Effector memory CD8-positive, alpha-beta T cell (primary cell): ENCODE data around the gene PBX3.

Source experiments
- ATAC-seq: fragments of 150-1000 bp; cut with Tn5 transposase; replicated peaks from 2 replicates; pipeline ENCODE4 v1.10.0; 2021; ENCODE audit warnings: mild to moderate bottlenecking, moderate library complexity
- DNase-seq, 3 experiments: peaks; one replicate each; pipeline ENCODE4 v3.0.0; 2021
- H3K27ac Mint-ChIP-seq, 2 donors: one replicate each; pipeline ENCODE4 v1.8.0; 2022; ENCODE audit warnings: mild to moderate bottlenecking in 2 of 2, mixed read lengths in 2 of 2, moderate library complexity in 2 of 2
- H3K27me3 Mint-ChIP-seq, 2 donors: one replicate each; pipeline ENCODE4 v1.8.0; 2022; ENCODE audit warnings: mixed read lengths in 2 of 2
- H3K36me3 Mint-ChIP-seq: one replicate; pipeline ENCODE4 v1.8.0; 2022; ENCODE audit warnings: mild to moderate bottlenecking, moderate library complexity, mixed read lengths; ENCODE audit not compliant: insufficient read depth
- H3K4me1 Mint-ChIP-seq, 2 donors: one replicate each; pipeline ENCODE4 v1.8.0; 2022; ENCODE audit warnings: low read depth in 2 of 2, mixed read lengths in 2 of 2
- H3K4me3 Mint-ChIP-seq, 2 donors: one replicate each; pipeline ENCODE4 v1.8.0; 2022; ENCODE audit warnings: mild to moderate bottlenecking in 2 of 2, mixed read lengths in 2 of 2, moderate library complexity in 2 of 2
- H3K9me3 Mint-ChIP-seq, 2 donors: one replicate each; pipeline ENCODE4 v1.8.0; 2022; ENCODE audit warnings: mixed read lengths in 2 of 2

PBX3 gene

GRCh38 chr9:125986966-125987365 lies 239.8 kb downstream of the PBX3 start:
- DNase-seq (no peak), ATAC-seq (no peak)
- H3K27ac Mint-ChIP-seq, result no peak overlapping the region
- peaks cover 14 to 32% of the 10 kb centered on the region in 2 donors for H3K27me3 Mint-ChIP-seq
- no peaks in the 10 kb centered on the region for H3K9me3 Mint-ChIP-seq
- H3K4me1 Mint-ChIP-seq, result no peaks in the 10 kb centered on the region
- no peak overlapping the region for H3K4me3 Mint-ChIP-seq
- H3K36me3 Mint-ChIP-seq, result peaks cover 3% of the 10 kb centered on the region

- Mint-ChIP-seq H3K4me3 (no peak overlapping the region), H3K27ac (no peak overlapping the region), H3K27me3 (peaks cover 9 to 27% of the 10 kb centered on the region in 2 donors), H3K9me3 (no peaks in the 10 kb centered on the region), H3K4me1 (no peaks in the 10 kb centered on the region), H3K36me3 (peaks cover 3% of the 10 kb centered on the region)
- no peak for DNase-seq
- no peak for ATAC-seq
Measured at GRCh38 chr9:125987420-125987819, 240.2 kb downstream of the PBX3 start.

GRCh38 chr9:125988479-125989050 lies 241.4 kb downstream of the PBX3 start:
- Mint-ChIP-seq H3K4me1 (no peaks in the 10 kb centered on the region), H3K27ac (no peak overlapping the region), H3K9me3 (no peaks in the 10 kb centered on the region), H3K4me3 (no peak overlapping the region), H3K36me3 (peaks cover 3% of the 10 kb centered on the region), H3K27me3 (peaks cover 3 to 22% of the 10 kb centered on the region in 2 donors)
- no peak for ATAC-seq
- no peak for DNase-seq

GRCh38 chr9:125989090-125989501 lies 241.9 kb downstream of the PBX3 start:
- Mint-ChIP-seq H3K36me3 (peaks cover 3% of the 10 kb centered on the region), H3K27me3 (peaks cover 0 to 16% of the 10 kb centered on the region in 2 donors), H3K4me1 (no peaks in the 10 kb centered on the region), H3K27ac (no peak overlapping the region), H3K9me3 (no peaks in the 10 kb centered on the region), H3K4me3 (no peak overlapping the region)
- ATAC-seq, result no peak
- DNase-seq, result no peak

GRCh38 chr9:125989524-125990180 lies 242.5 kb downstream of the PBX3 start:
- ATAC-seq (no peak), DNase-seq (no peak)
- Mint-ChIP-seq H3K4me1 (no peaks in the 10 kb centered on the region), H3K36me3 (peaks cover 3% of the 10 kb centered on the region), H3K27me3 (peaks cover 0 to 16% of the 10 kb centered on the region in 2 donors), H3K4me3 (no peak overlapping the region), H3K27ac (no peak overlapping the region), H3K9me3 (no peaks in the 10 kb centered on the region)

DNA sequence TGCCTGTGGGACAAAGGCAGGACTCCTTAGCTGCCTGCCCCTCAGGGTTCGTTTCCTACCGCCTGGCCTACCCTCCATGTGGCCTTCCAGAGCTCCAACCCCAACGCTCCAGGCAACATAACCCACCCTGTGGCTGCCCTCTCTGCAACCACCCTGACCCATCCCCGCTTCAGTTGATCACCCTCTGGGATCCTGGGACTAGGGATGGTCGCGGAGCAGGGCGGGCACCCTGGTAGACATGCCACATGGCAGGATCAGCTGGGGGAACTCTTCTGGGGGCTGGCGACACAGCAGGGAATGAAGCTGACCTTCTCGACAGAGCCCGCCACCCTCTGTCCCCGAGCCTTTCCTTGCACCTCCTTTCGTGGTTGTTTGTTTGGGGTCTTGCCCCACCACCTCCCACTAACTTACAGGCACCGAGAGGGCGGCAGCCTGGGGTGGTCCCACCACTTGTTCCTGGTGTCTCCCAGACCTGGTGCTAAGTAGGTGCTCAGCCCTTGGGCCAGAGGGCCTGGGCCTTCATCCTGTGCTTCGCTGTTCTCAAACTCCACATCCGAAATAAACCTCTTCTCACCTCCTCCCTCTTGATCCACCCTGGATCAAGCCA lies 243.1 kb downstream of the PBX3 start:
- H3K27me3 Mint-ChIP-seq, result peaks cover 0 to 22% of the 10 kb centered on the region in 2 donors
- DNase-seq, result no peak
- peaks cover 3% of the 10 kb centered on the region for H3K36me3 Mint-ChIP-seq

DNA sequence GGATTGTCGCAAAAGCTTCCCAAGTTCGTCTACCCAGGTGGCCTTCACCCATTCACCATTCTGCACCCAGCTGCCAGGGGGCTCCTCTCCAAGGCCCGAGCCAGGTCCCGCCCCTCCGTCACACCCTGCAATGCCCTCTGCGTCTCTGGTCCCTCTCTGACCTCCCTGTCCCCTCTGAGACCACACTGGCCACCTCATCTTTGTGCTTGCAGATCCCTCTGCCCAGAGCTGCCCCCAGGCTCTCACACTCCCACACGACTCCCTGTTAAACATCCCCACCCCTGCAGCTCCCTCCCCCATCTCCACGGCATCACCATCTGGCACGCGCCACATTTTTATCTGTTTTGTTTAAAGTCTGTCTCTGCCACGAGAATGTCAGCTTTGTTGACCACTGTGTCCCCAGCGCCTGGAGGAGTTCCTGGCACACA lies 243.6 kb downstream of the PBX3 start:
- Mint-ChIP-seq H3K27ac (no peak overlapping the region), H3K4me1 (no peaks in the 10 kb centered on the region), H3K36me3 (peaks cover 3% of the 10 kb centered on the region), H3K9me3 (no peaks in the 10 kb centered on the region), H3K4me3 (no peak overlapping the region), H3K27me3 (peaks cover 0 to 28% of the 10 kb centered on the region in 2 donors)
- ATAC-seq (no peak), DNase-seq (no peak)

More for the DNA sequence above, 243.1 kb downstream of the PBX3 start:
- H3K4me3 Mint-ChIP-seq, result no peak overlapping the region
- no peaks in the 10 kb centered on the region for H3K4me1 Mint-ChIP-seq
- H3K9me3 Mint-ChIP-seq, result no peaks in the 10 kb centered on the region
- no peak for ATAC-seq
- no peak overlapping the region for H3K27ac Mint-ChIP-seq

DNA sequence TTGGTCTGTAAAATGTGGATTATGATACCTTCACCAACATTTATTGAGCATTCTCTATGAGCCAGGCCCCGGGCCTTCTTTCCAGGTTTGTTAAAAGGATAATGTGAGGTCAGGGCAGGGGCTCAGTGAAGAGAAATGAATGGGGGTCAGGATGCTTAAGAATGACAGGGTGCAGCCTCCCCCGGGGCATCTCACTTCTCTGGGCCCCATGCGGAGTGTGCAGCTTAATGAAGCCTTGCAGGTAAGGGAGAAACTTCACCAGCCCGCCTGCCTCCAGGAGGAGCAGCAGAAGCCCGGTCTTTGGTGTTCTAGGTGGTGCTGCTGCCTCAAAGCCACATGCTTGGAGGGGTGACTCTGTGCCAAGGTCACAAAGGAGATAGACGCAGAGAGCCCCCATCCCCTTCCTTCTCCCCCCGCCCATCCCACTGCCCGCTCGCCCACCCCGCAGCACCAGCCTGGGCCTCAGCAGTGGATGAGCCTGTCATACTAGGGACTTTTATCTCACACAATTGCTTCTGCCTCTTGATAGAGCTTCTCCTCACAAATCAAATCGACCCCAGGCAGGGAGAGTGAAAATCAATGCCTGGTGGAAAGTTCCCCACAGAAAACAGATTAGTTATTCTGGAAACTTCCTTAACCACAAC lies 244.8 kb downstream of the PBX3 start:
- H3K4me3 Mint-ChIP-seq, result no peak overlapping the region
- H3K4me1 Mint-ChIP-seq, result no peaks in the 10 kb centered on the region
- no peaks in the 10 kb centered on the region for H3K9me3 Mint-ChIP-seq
- no peak for ATAC-seq
- no peak for DNase-seq
- peaks cover 5 to 36% of the 10 kb centered on the region in 2 donors for H3K27me3 Mint-ChIP-seq
- H3K36me3 Mint-ChIP-seq, result no peaks in the 10 kb centered on the region
- H3K27ac Mint-ChIP-seq, result no peak overlapping the region

GRCh38 chr9:125992557-125992956 lies 245.4 kb downstream of the PBX3 start:
- Mint-ChIP-seq H3K4me3 (no peak overlapping the region), H3K36me3 (no peaks in the 10 kb centered on the region), H3K9me3 (no peaks in the 10 kb centered on the region), H3K4me1 (no peaks in the 10 kb centered on the region), H3K27ac (no peak overlapping the region), H3K27me3 (peaks cover 6 to 36% of the 10 kb centered on the region in 2 donors)
- DNase-seq (no peak), ATAC-seq (no peak)

DNA sequence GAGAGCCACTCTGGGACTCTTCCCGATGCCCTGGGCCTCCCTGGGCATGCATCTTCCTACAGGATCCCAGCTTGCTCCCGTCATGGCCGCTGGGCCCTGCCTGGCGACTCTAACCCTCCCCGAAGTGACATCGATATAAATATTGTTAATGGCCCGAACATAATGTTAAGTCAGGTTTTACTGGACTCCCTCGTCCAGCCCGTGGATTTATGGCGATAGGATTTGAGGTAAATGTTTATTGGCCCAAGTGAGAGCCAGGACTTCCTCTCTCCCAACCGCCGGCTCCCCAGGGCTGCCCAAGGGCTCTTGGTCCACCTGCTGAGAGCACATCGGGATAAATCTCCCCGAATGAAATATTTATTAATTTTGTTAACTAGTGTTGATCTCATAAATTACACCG lies 246.3 kb downstream of the PBX3 start:
- Mint-ChIP-seq H3K4me1 (no peaks in the 10 kb centered on the region), H3K27ac (no peak overlapping the region), H3K27me3 (peaks cover 6 to 35% of the 10 kb centered on the region in 2 donors)

DNA sequence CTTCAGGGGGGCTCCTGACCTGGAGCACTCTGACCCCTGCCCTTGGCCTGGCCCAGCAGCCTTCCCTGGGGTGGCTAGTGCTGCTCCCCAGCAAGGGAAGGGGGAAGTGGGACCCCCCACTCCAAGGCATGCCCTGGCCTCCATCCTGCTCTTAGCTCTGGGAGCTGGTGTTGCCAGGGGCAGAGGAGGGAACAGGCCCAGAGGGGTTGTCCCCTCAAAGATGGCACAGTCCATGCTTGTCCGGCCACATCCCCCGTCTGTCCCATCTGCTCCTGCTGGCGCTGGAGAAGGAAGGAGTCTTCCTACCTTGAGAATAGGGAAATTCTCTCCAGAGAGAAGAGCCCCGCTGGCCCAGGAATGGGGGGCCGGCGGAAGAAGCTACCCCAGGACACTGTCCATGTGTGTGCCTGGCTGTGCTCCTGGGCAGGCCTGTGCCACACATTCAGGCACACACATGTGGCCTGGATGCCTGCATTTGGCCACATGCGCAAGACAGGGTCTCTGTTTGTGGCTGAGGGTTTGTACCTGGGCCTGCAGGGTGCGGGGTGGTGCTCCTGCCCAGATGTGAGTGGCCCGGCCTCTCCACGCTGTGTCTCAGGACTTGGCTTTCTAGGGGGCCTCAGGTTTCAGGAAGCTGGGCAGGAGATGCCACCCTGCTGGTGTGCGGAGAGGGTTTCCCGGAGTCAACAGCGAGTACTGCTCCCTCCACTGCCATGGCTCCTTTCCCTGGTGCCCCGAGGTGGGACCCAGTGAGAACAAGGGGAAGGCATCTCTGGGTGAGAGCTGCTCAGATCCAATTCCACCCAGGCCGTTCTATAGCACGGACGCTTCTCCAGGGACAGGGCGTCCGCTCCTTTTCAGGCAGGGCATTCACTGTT lies 247.1 kb downstream of the PBX3 start:
- H3K9me3 Mint-ChIP-seq, result no peaks in the 10 kb centered on the region
- no peaks in the 10 kb centered on the region for H3K36me3 Mint-ChIP-seq
- H3K27me3 Mint-ChIP-seq, result peaks cover 6 to 30% of the 10 kb centered on the region in 2 donors
- ATAC-seq, result no peak
- no peak overlapping the region for H3K27ac Mint-ChIP-seq
- no peak for DNase-seq
- no peaks in the 10 kb centered on the region for H3K4me1 Mint-ChIP-seq
- H3K4me3 Mint-ChIP-seq, result no peak overlapping the region

More for the DNA sequence above, 246.3 kb downstream of the PBX3 start:
- DNase-seq, result no peak
- H3K4me3 Mint-ChIP-seq, result no peak overlapping the region
- H3K9me3 Mint-ChIP-seq, result no peaks in the 10 kb centered on the region
- no peaks in the 10 kb centered on the region for H3K36me3 Mint-ChIP-seq
- no peak for ATAC-seq

DNA sequence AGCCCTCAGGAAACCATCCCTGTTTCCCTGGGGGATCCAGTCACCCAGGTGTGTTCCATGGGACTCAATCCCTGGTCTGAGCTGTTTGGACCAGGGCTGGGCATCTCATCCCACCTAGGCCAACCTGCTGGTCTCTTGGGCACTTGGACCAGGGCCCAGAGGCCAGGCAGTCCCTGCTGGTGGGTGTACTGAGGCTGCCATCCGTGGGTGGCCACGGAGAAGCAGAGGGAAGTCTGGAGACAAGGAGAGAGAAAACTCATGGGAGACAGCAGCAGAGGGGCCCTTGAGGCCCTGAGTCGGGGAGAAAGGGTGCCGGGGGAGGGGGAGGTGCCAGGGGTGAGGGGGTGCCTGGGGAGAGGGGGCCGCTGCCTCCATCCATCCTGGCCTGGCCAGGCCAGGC lies 247.8 kb downstream of the PBX3 start:
- ATAC-seq (no peak), DNase-seq (no peak)
- H3K4me3 Mint-ChIP-seq, result no peak overlapping the region
- H3K36me3 Mint-ChIP-seq, result no peaks in the 10 kb centered on the region
- peaks cover 6 to 30% of the 10 kb centered on the region in 2 donors for H3K27me3 Mint-ChIP-seq
- H3K4me1 Mint-ChIP-seq, result no peaks in the 10 kb centered on the region
- no peak overlapping the region for H3K27ac Mint-ChIP-seq
- H3K9me3 Mint-ChIP-seq, result no peaks in the 10 kb centered on the region

DNA sequence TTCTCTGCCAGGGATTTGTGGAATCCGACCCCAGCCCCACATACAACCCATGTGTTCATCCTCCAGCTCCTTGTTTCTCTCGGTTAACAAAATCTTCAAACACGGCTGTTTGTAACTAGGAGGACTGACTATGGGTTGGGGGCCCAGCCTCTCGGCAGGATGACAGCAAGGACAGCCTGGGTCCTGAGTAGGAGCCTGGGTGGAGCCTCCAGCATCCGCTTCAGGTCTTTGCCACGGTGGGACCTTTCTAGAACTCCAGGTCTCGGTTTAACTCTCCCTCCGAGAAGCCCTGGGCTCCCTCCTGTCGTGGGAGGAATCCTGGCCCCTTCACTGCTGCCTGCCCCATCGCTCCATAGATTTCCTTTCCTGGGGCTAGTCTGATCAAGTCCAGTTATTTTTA lies 248.5 kb downstream of the PBX3 start:
- ATAC-seq, result no peak
- H3K9me3 Mint-ChIP-seq, result no peaks in the 10 kb centered on the region
- H3K27me3 Mint-ChIP-seq, result peaks cover 6 to 37% of the 10 kb centered on the region in 2 donors
- DNase-seq, result no peak
- no peaks in the 10 kb centered on the region for H3K4me1 Mint-ChIP-seq
- no peak overlapping the region for H3K27ac Mint-ChIP-seq
- H3K36me3 Mint-ChIP-seq, result no peaks in the 10 kb centered on the region
- no peak overlapping the region for H3K4me3 Mint-ChIP-seq
